Endothelial cell of umbilical vein (primary cell): ENCODE measurements around the gene C11orf65. TPM values are rescaled to one million over a fixed set of nuclear protein-coding genes. Genes with fewer than 3 reads are reported as not detected.

Experiments
- BruUV-seq: library from RNA; stranded (reverse); fragments of 400-500 nt; replicated peaks from 2 replicates; lab custom pipeline; 2021; lab: Mats Ljungman, UMichigan
- CTCF ChIA-PET: fragments of 300-600, 350-600 bp; sonication (Branson Sonifier 250); formaldehyde crosslinking; loops from one replicate; lab custom pipeline; 2021; ENCODE audit warnings: antibody characterized with exemption, inconsistent platforms; lab: Charles Lee
- POLR2A ChIA-PET: fragments of 300-600, 350-600 bp; sonication (Branson Sonifier 250); formaldehyde crosslinking; loops from one replicate; lab custom pipeline; 2021; ENCODE audit warnings: antibody characterized with exemption, inconsistent platforms; lab: Charles Lee
- DNase-seq: peaks from one replicate; pipeline ENCODE4 v3.0.0-alpha.2; 2011; ENCODE audit warnings: low read depth, low spot score
- FAIRE-seq: peaks from 2 replicates; lab custom pipeline; 2011; peaks lifted over from hg19 to GRCh38; lab: Jason Lieb, UNC
- H2AFZ ChIP-seq: 2 replicates; pipeline ENCODE4 v1.6.0; 2012; ENCODE audit warnings: low read depth, low read length, control low read depth, inconsistent platforms
- H3K27ac ChIP-seq: 2 replicates; pipeline ENCODE4 v1.5.1; 2011; ENCODE audit warnings: low read depth, mild to moderate bottlenecking, control low read depth, low read length, moderate library complexity; ENCODE audit not compliant: insufficient read depth
- H3K27me3 ChIP-seq, 2 experiments: 2 replicates each; pipeline versions ENCODE4 v1.6.0 to v1.6.1; 2011; ENCODE audit warnings: low read length in 2 of 2, mixed read lengths in 1 of 2; ENCODE audit not compliant: control insufficient read depth in 2 of 2, insufficient read depth in 2 of 2
- H3K36me3 ChIP-seq, 2 experiments: 2 replicates in 1 of 2; 3 replicates in 1 of 2; pipeline ENCODE4 v1.5.1; 2011; ENCODE audit warnings: low read length in 2 of 2, mild to moderate bottlenecking in 1 of 2, moderate library complexity in 1 of 2; ENCODE audit not compliant: control insufficient read depth in 2 of 2, insufficient read depth in 2 of 2; ENCODE audit errors: extremely low read depth in 1 of 2
- H3K4me1 ChIP-seq: 3 replicates; pipeline ENCODE4 v1.5.1; 2011; ENCODE audit warnings: mild to moderate bottlenecking, low read length; ENCODE audit not compliant: control insufficient read depth, insufficient read depth; ENCODE audit errors: extremely low read depth
- H3K4me2 ChIP-seq: 2 replicates; pipeline ENCODE4 v1.6.1; 2011; ENCODE audit warnings: low read length, control low read depth, mixed read lengths; ENCODE audit not compliant: insufficient read depth
- H3K4me3 ChIP-seq, 3 experiments: fragments of 200-600 bp in 1 of 3; sonication (generic), shearing (Covaris generic) in 1 of 3; replicated peaks in 1 of 3; 2 replicates each; pipeline ENCODE4 v1.5.1; 2011 to 2016; ENCODE audit warnings: control low read depth in 3 of 3, low read length in 3 of 3, mild to moderate bottlenecking in 2 of 3, inconsistent platforms in 1 of 3, low read depth in 1 of 3, moderate library complexity in 1 of 3; ENCODE audit not compliant: insufficient read depth in 1 of 3
- H3K79me2 ChIP-seq: 2 replicates; pipeline ENCODE4 v1.6.0; 2012; ENCODE audit warnings: low read length, inconsistent platforms; ENCODE audit not compliant: control insufficient read depth, insufficient read depth
- H3K9ac ChIP-seq: replicated peaks from 2 replicates; pipeline ENCODE3; 2011; ENCODE audit warnings: low read length, control low read depth; ENCODE audit not compliant: insufficient read depth; ENCODE audit errors: extremely low read depth
- H3K9me1 ChIP-seq: replicated peaks from 3 replicates; pipeline ENCODE4 v1.6.0; 2011; ENCODE audit warnings: mild to moderate bottlenecking, low read length; ENCODE audit not compliant: control insufficient read depth, insufficient read depth; ENCODE audit errors: extremely low read depth
- H3K9me3 ChIP-seq: replicated peaks from 2 replicates; pipeline ENCODE4 v1.5.1; 2012; ENCODE audit warnings: low read length, inconsistent platforms; ENCODE audit not compliant: control insufficient read depth, insufficient read depth
- H4K20me1 ChIP-seq: replicated peaks from 2 replicates; pipeline ENCODE3; 2011; ENCODE audit warnings: mild to moderate bottlenecking, low read length; ENCODE audit not compliant: control insufficient read depth, insufficient read depth; ENCODE audit errors: extremely low read depth
- EZH2 ChIP-seq: IDR thresholded peaks from 2 replicates; pipeline ENCODE4 v1.6.1; 2012; ENCODE audit warnings: borderline replicate concordance, low read depth, mild to moderate bottlenecking, moderate library complexity, low read length, inconsistent platforms; ENCODE audit not compliant: severe bottlenecking
- FOS ChIP-seq: IDR thresholded peaks from 2 replicates; pipeline ENCODE4 v1.6.1; 2011; ENCODE audit warnings: mild to moderate bottlenecking, low read length, moderate library complexity, borderline replicate concordance; ENCODE audit not compliant: insufficient read depth
- GATA2 ChIP-seq: IDR thresholded peaks from 2 replicates; pipeline ENCODE4 v1.7.0; 2011; ENCODE audit warnings: low read depth, mild to moderate bottlenecking, moderate library complexity, mixed read lengths, low read length; ENCODE audit not compliant: insufficient read length, insufficient read depth
- JUN ChIP-seq: IDR thresholded peaks from 2 replicates; pipeline ENCODE4 v1.6.1; 2011; ENCODE audit warnings: borderline replicate concordance, low read depth; ENCODE audit not compliant: insufficient read length, insufficient read depth
- POLR2AphosphoS5 ChIP-seq: IDR thresholded peaks from 2 replicates; pipeline ENCODE4 v1.6.1; 2012; ENCODE audit warnings: low read depth, mild to moderate bottlenecking, control low read depth, low read length, moderate library complexity; ENCODE audit not compliant: insufficient read depth
- dilution Hi-C: fragments of 300-500 bp; cut with MboI; formaldehyde crosslinking; loops from one replicate; pipeline ENCODE4 v1.15.0; 2019; ENCODE audit warnings: low sequenced_read_pairs; ENCODE audit not compliant: extremely low pct_ligation_motif_present
- intact Hi-C: fragments of 100-400 bp; cut with micrococcal nuclease; formaldehyde crosslinking; loops from one replicate; pipeline ENCODE4 v1.10.0; 2022
- polyA plus RNA-seq, 4 experiments: library from polyadenylated mRNA; depleted of rRNA in 3 of 4; stranded (reverse) in 3 of 4; unstranded in 1 of 4; fragments of >200 nt; gene quantifications; 2 replicates each; pipeline versions ENCODE4 v1.2.1 to v1.2.3, GENCODE V29; 2011 to 2012; ENCODE audit warnings: missing spikeins in 1 of 4
- total RNA-seq: library from RNA; stranded (reverse); gene quantifications from 2 replicates; pipeline ENCODE4 v1.2.3, GENCODE V29; 2021
- TF ChIP-seq, protein P1 (sequence below), 2 donors: IDR thresholded peaks; 1 replicate in 1 of 2; 2 replicates in 1 of 2; pipeline ENCODE4 v1.5.1; 2011; ENCODE audit warnings: low read length in 2 of 2, mild to moderate bottlenecking in 2 of 2, moderate library complexity in 2 of 2, control low read depth in 1 of 2, inconsistent platforms in 1 of 2, low read depth in 1 of 2; ENCODE audit not compliant: insufficient read depth in 1 of 2; ENCODE audit errors: extremely low read depth in 1 of 2
- TF ChIP-seq, protein P2 (sequence below): IDR thresholded peaks from 2 replicates; pipeline ENCODE4 v1.6.1; 2011; ENCODE audit not compliant: insufficient read depth, insufficient read length

C11orf65 gene
- total and polyA plus RNA-seq, 2 donors (not counting 3 experiments of a cell fraction or from before 2014, with no cell fraction given), result not detected

DNA sequence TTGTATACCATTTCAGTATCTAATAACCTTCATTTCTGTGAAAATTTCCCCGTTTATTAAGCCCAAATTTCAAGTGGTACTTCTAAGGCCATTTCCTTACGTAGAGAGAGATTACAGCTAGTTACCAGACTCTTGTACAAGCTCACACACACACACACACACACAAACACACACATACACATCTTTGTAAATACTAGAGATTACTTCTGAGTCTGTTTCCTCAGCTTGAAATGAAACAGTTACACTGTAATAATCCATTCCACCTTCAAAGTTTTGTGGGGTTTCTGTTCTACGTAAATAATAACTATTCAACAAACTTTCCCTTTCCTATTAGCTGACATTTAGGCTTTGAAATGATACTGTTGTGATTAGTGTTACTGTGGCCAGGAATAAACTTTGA lies 24.6 kb upstream of the C11orf65 start:
- no peaks in the 10 kb centered on the region for H3K9me1 ChIP-seq
- no peak overlapping the region for H3K9ac ChIP-seq
- ChIA-PET POLR2A (no interaction called here), CTCF (interaction anchor here (0.7 to 1.8 kb wide), 2 partner anchors 11 to 1289 kb away, joined by 3 to 5 read pairs; no protein-coding TSS in a partner anchor)
- peaks cover 13% of the 10 kb centered on the region for H3K79me2 ChIP-seq
- intact Hi-C loops, result no loop called here
- H3K4me1 ChIP-seq, result peaks cover 6% of the 10 kb centered on the region
- dilution Hi-C loops, result no loop called here
- FAIRE-seq (no peak), DNase-seq (no peak)
- peaks cover 3 to 4% of the 10 kb centered on the region in 2 experiments for H3K36me3 ChIP-seq
- no peak overlapping the region for H3K4me3 ChIP-seq
- H3K4me2 ChIP-seq, result no peak overlapping the region
- no TSS peak for BruUV-seq
- TF ChIP-seq FOS (no peak), JUN (no peak), EZH2 (no peak), POLR2AphosphoS5 (no peak), GATA2 (no peak)
- TF ChIP-seq, protein P1, sequence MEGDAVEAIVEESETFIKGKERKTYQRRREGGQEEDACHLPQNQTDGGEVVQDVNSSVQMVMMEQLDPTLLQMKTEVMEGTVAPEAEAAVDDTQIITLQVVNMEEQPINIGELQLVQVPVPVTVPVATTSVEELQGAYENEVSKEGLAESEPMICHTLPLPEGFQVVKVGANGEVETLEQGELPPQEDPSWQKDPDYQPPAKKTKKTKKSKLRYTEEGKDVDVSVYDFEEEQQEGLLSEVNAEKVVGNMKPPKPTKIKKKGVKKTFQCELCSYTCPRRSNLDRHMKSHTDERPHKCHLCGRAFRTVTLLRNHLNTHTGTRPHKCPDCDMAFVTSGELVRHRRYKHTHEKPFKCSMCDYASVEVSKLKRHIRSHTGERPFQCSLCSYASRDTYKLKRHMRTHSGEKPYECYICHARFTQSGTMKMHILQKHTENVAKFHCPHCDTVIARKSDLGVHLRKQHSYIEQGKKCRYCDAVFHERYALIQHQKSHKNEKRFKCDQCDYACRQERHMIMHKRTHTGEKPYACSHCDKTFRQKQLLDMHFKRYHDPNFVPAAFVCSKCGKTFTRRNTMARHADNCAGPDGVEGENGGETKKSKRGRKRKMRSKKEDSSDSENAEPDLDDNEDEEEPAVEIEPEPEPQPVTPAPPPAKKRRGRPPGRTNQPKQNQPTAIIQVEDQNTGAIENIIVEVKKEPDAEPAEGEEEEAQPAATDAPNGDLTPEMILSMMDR (IDR thresholded peaks at IDR 0.05; ENCODE audit: extremely low read depth in 1 of 2, insufficient read depth in 1 of 2, low read depth in 1 of 2, low read length in 2 of 2), result no peak
- TF ChIP-seq, protein P2, sequence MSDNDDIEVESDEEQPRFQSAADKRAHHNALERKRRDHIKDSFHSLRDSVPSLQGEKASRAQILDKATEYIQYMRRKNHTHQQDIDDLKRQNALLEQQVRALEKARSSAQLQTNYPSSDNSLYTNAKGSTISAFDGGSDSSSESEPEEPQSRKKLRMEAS, result no peak
- H2AFZ ChIP-seq, result no peak overlapping the region
- H3K27ac ChIP-seq, result no peak overlapping the region
- H4K20me1 ChIP-seq, result no peaks in the 10 kb centered on the region
- no peaks in the 10 kb centered on the region for H3K27me3 ChIP-seq
- H3K9me3 ChIP-seq, result no peaks in the 10 kb centered on the region
